Measurements from ENCODE around the gene SIAE.
"Not testable (repeated sequence)": the region's sequence is repeated elsewhere in the genome, so short reads cannot be mapped to it uniquely, and the experiment has no call there.

The SIAE gene

GRCh38 chr11:124622531-124623451, 50.7 kb downstream of the SIAE start, which contains the start of gene TBRG1:
Gene TBRG1, plus strand, starts transcription at chr11:124622864. Its CDS starts 220 bp downstream, at chr11:124623084.
- peak; percentile 71 to 75 for DNase-seq

- DNase-seq, result no peak
Measured at GRCh38 chr11:124618863-124619262, 54.7 kb downstream of the SIAE start.

- no peak for DNase-seq
Measured at GRCh38 chr11:124612567-124613246, 60.8 kb downstream of the SIAE start.

- no peak for DNase-seq
Measured at GRCh38 chr11:124612045-124612444, 61.5 kb downstream of the SIAE start.

- no peak for DNase-seq
Measured at GRCh38 chr11:124611064-124611463, 62.5 kb downstream of the SIAE start, which contains the start of gene PANX3. Gene PANX3, plus strand, starts transcription at chr11:124611428. Its CDS starts 129 bp downstream, at chr11:124611557.

- no peak for DNase-seq
Measured at GRCh38 chr11:124610295-124610694, 63.2 kb downstream of the SIAE start.

GRCh38 chr11:124608147-124608546, 65.4 kb downstream of the SIAE start:
- no peak for DNase-seq

- no peak for DNase-seq
Measured at GRCh38 chr11:124605719-124606118, 67.8 kb downstream of the SIAE start.

- DNase-seq, result not testable (repeated sequence)
Measured at GRCh38 chr11:124602723-124603122, 70.8 kb downstream of the SIAE start.

GRCh38 chr11:124602193-124602592, 71.3 kb downstream of the SIAE start:
- DNase-seq, result no peak

GRCh38 chr11:124600621-124601320, 72.8 kb downstream of the SIAE start:
- no peak for DNase-seq

GRCh38 chr11:124597626-124598025, 75.9 kb downstream of the SIAE start:
- DNase-seq, result no peak

GRCh38 chr11:124595302-124595701, 78.2 kb downstream of the SIAE start:
- no peak for DNase-seq

- no peak for DNase-seq
Measured at GRCh38 chr11:124592627-124593026, 80.9 kb downstream of the SIAE start.

- DNase-seq, result no peak
Measured at GRCh38 chr11:124591430-124591829, 82.1 kb downstream of the SIAE start.

- DNase-seq, result peak; percentile 26 to 29
Measured at GRCh38 chr11:124586238-124586860, 87.2 kb downstream of the SIAE start.

GRCh38 chr11:124584681-124585372, 88.7 kb downstream of the SIAE start:
- no peak for DNase-seq

- no peak for DNase-seq
Measured at GRCh38 chr11:124583781-124584180, 89.8 kb downstream of the SIAE start.

Data from activated CD4-positive, alpha-beta T cell treated with anti-CD3 and anti-CD28 coated beads, Interleukin-2, amount 50 U/mL, for 4 hours (primary cell).